OCI-M2 (cell line): ENCODE measurements around the gene MYCL.
"Not testable (repeated sequence)": the region's sequence is repeated elsewhere in the genome, so short reads cannot be mapped to it uniquely, and the experiment has no call there.

Source experiments
- DNase-seq: peaks from one replicate; lab custom pipeline; 2025; ENCODE audit not compliant: unreplicated experiment; lab: John Stamatoyannopoulos, UW

MYCL gene

DNA sequence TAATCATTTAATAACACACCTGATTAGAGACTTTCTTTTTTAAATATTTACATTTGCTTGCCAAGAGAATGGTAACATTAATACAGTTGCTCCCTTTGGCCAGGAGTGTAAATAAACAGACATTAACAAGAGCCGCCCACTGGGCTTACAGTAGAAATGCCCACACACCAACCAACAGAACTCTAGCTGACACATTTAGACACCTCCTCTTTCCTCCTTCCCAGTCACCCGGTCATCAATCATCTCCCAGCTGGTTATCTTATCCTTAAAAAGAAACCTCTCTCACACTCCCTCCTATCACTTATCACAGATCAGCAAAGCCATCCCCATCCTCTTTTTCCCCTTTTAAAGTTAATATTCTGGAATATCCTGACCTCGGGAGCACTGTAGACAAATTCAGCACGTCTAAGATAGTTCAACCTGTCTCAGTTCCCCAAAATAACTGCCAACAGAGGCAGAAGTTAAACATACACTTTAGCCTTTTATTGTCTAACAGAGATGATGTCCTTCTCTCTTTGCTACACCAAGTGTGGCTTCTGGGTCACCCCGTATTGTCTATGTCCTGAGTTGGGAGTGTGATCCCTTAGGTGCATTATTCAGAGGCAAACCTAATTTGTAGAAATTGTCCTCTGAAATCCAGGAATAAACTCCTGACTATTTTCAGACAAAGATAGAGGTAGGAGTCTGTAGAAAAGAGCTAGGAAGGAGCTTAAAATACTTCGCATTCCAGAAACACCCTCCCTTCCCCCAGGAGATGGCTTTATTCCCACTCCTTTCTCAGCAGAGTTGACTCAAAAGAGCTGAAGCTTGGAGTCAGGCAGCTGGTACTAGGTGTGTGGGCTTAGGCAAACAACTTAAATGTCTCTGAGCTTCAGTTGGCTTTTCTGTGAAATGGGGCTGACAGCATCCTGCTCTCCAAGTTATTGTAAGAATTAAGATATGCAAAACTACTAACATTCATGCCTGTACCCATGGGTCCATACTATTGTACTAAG lies 8.8 kb downstream of the MYCL start:
- peak; percentile 41 for DNase-seq

- DNase-seq: no peak
Observed at GRCh38 chr1:39890880-39891279, 10.8 kb downstream of the MYCL start.

GRCh38 chr1:39890273-39890672 lies 11.4 kb downstream of the MYCL start:
- DNase-seq: no peak

GRCh38 chr1:39886757-39887231 lies 14.9 kb downstream of the MYCL start:
- DNase-seq: no peak

GRCh38 chr1:39885516-39885915 lies 16.2 kb downstream of the MYCL start:
- no peak for DNase-seq

DNA sequence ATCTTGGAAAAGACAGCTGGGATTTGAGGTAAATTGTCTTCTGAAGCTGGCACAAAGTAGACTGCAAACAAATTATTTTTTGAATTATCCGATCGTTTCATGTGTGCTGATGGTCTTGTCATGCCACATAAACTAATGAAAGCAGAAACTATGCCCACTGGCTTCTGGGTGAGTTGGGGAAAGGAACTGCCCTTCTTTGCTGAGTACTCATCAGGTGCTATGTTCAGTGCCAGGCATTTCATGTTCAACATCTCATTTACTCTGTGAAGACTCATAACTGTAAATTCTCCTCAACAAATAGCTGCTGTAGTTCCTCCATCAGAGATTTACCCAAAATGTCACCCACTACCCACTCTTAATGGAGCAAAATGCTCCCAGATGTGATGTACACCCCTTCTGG lies 19.6 kb downstream of the MYCL start:
- no peak for DNase-seq

- no peak for DNase-seq
Observed at GRCh38 chr1:39877980-39878956, 23.4 kb downstream of the MYCL start.

GRCh38 chr1:39877231-39877778 lies 24.4 kb downstream of the MYCL start:
- DNase-seq: no peak

DNA sequence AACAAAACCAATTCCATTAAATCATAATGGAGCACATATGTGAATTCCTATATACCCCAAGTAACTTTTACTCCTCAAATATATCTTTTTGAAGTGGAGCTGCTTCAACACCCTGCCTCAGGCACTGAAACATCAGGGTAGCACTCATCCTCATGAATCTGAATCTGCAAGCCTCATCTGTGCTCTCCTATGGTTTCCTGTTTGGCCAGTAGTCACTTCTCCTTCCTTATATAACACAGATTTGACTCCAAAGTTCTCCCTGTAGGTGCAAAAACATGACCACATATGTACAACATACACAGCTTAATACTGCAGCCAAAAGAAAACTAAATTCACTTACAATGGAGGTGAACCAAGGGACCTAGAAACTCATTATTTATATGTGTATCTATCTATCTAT lies 25.6 kb downstream of the MYCL start:
- DNase-seq: no peak

GRCh38 chr1:39872698-39873097 lies 29.0 kb downstream of the MYCL start:
- no peak for DNase-seq

- DNase-seq: no peak
Observed at GRCh38 chr1:39871796-39872195, 29.9 kb downstream of the MYCL start.

DNA sequence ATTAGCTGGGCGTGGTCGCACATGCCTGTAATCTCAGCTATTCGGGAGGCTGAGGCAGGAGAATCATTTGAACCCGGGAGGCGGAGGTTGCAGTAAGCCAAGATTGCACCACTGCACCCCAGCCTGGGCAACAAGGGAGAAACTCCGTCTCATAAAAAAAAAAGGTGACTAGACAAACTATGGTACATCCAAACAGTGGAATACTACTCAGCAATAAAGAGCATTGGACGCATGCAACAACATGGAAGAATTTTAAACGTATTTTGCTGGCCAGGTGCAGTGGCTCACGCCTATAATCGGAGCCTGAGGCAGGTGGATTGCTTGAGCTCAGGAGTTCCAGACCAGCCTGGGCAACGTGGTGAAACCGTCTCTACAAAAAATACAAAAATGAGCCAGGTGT lies 30.7 kb downstream of the MYCL start:
- not testable (repeated sequence) for DNase-seq

DNA sequence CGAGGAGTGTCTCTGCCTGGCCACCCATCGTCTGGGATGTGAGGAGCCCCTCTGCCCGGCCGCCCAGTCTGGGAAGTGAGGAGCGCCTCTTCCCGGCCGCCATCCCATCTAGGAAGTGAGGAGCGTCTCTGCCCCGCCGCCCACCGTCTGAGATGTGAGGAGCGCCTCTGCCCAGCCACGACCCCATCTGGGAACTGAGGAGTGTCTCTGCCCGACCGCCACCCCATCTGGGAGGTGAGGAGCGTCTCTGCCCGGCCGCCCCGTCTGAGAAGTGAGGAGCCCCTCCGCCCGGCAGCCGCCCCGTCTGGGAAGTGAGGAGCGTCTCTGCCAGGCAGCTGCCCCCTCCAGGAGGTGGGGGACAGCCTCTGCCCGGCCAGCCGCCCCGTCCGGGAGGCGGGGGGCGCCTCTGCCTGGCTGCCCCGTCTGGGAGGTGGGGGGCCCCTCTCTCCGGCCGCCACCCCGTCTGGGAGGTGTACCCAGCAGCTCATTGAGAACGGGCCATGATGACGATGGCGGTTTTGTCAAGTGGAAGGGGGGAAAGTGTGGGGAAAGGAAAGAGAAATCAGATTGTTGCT lies 32.1 kb downstream of the MYCL start:
- DNase-seq: not testable (repeated sequence)

- DNase-seq: no peak
Observed at GRCh38 chr1:39866767-39867166, 35.0 kb downstream of the MYCL start.

DNA sequence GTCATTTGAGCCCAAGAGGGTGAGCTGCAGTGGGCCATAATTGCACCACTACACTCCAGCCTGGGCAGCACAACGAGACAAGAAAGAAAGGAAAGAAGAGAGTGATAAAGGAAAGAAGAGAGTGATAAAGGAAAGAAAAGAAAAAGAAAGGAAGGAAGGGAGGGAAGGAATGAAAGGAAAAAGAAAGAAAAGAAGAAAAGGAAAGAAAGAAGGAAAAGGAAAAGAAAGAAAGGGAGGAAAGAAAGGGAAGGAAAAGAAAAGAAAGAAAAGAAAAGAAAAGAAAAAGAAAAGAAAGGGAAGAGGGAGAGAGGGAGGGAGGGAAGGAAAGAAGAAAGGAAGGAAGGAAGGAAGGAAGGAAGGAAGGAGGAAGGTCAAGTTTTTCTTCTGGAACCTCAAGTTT lies 36.0 kb downstream of the MYCL start:
- no peak for DNase-seq

DNA sequence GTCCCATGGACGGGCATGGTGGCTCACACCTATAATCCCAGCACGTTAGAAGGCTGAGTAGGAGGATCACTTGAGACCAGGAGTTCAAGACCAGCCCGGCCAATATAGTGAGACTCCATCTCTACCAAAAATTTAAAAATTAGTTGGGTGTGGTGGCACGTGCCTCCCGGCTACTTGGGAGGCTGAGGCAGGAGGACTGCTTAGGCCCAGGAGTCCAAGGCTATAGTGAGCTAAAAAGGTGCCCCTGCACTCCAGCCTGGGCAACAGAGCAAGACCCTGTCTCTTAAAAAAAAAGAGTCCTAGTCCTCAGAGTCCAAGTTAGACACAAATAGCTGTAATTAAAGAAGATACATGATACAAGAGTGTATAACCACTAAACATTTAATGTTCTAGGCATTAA lies 38.5 kb downstream of the MYCL start:
- DNase-seq: no peak

DNA sequence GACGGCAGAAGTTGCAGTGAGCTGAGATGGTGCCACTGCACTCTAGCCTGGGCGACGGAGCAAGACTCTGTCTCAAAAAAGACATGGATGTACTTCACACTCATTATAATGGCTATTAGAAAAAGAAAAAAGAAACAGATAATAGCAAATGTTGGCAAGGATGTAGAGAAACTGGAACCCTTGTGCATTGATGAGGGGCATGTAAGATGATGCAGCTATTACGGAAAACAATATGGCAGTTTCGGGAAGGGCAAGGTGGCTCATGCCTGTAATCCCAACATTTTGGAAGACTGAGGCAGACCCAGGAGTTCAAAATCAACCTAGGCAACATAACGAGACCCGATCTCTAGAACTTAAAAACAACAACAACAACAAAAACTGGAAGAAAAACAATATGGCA lies 40.7 kb downstream of the MYCL start:
- DNase-seq: no peak

DNA sequence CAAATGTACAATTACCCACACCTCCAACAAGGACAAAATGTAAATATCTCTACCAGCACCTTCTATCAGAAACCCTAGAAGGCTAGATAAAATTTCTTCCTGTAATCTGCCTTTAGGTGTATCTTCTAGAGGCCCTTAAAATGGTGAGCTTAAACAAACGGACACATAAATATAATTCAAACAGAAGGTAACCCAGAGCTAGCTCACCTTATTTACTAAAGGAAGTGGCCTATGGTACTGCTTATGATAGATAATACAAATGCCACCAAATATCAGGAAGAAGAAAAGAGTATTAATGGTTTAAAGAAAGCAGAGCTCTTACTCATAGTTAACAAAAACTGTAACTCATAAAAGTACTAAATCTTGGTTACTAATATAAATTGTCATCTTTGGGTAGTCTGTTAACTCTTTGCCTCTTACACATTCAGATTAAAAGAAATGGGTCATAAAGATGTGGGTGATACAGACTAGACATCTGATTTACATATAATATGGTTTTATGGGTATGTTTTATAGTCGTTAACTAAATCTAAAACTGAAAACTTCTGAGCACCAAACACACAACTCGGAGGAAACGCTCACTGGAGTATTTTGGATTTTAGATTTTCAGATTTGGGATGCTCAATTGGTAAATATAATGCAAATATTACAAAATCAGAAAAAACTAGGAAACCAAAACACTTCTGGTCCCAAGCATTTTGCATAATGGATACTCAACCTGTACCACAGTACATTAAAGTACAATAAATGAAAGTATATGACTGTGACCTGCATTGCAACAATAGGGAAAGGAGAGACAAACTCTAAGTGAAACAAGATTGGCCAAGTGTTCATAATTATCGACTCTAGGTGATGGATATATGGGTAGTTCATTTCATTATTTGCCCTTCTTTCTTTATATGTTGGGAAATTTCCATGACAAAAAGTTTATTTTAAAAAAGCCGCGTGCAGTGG lies 41.6 kb downstream of the MYCL start:
- DNase-seq: no peak

DNA sequence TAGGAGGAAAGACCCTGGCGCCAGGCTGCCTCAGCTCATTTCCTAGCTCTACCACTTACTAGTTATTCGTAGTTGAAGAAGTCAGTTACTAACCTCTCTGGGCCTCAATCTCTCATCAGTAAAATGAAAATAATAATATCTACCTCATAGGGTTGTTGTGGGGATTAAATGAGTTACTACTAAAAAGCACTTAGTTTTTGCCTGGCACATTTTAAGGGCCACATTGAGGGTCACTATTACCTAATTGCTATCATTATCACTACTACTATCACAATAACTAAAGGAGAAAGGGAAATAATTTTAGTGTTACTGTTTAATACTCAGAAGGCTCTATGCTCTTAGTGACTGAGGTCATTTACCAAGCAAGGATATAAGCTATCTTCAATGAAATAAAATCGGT lies 43.4 kb downstream of the MYCL start:
- DNase-seq: no peak
